ENCODE data around the gene HMGCL.

HMGCL gene

GRCh38 chr1:23768733-23769132 is 56.5 kb downstream of the HMGCL start:
- no peak overlapping the region for H3K4me3 ChIP-seq (ENCODE audit: low read depth, low read length)
- TF ChIP-seq CTCF (IDR thresholded peaks at IDR 0.05; ENCODE audit: borderline replicate concordance, insufficient read depth, low read depth, low read length), result no peak

- H3K4me3 ChIP-seq (ENCODE audit: low read depth, low read length), result no peak overlapping the region
- no peak for TF ChIP-seq CTCF (IDR thresholded peaks at IDR 0.05; ENCODE audit: borderline replicate concordance, insufficient read depth, low read depth, low read length)
Observed at GRCh38 chr1:23763041-23763577, 62.1 kb downstream of the HMGCL start.

- no peak overlapping the region for H3K4me3 ChIP-seq (ENCODE audit: low read depth, low read length)
- TF ChIP-seq CTCF (IDR thresholded peaks at IDR 0.05; ENCODE audit: borderline replicate concordance, insufficient read depth, low read depth, low read length), result no peak
Observed at GRCh38 chr1:23759277-23759676, 66.0 kb downstream of the HMGCL start.

- no peak overlapping the region for H3K4me3 ChIP-seq (ENCODE audit: low read depth, low read length)
- TF ChIP-seq CTCF (IDR thresholded peaks at IDR 0.05; ENCODE audit: borderline replicate concordance, insufficient read depth, low read depth, low read length), result no peak
Observed at GRCh38 chr1:23757812-23758211, 67.4 kb downstream of the HMGCL start.

GRCh38 chr1:23756676-23757075 is 68.6 kb downstream of the HMGCL start:
- H3K4me3 ChIP-seq (ENCODE audit: low read depth, low read length), result no peak overlapping the region
- TF ChIP-seq CTCF (IDR thresholded peaks at IDR 0.05; ENCODE audit: borderline replicate concordance, insufficient read depth, low read depth, low read length), result no peak

- TF ChIP-seq CTCF (IDR thresholded peaks at IDR 0.05; ENCODE audit: borderline replicate concordance, insufficient read depth, low read depth, low read length), result no peak
- no peak overlapping the region for H3K4me3 ChIP-seq (ENCODE audit: low read depth, low read length)
Observed at GRCh38 chr1:23752909-23753308, 72.3 kb downstream of the HMGCL start.

All from GM12875 (cell line).